Cerebellar cortex (tissue), 1 donor: ENCODE measurements around the gene OMP.

ENCODE experiments used
- DNase-seq: peaks from one replicate; pipeline ENCODE4 v3.0.0-alpha.2; 2015; ENCODE audit warnings: low spot score

The OMP gene

GRCh38 chr11:77140231-77140851 lies 37.7 kb downstream of the OMP start:
- DNase-seq: no peak

DNA sequence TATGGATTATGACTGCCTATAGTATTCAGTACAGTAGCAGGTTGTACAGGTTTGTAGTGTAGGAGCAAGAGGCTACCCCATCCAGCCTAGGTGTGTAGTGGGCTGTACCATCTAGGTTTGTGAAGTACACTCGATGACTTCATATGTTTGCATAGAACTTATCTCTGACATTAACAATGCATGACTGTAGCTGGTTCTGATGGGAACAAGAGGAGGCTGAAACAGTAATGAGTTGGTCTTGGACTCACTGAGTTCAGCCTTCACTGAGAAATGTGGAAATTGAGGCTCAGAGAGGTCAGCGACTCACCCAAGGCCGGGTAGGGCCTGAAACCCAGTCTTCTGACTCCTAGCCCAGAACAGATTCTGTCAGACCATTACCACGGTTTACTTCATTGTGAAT lies 38.4 kb downstream of the OMP start:
- no peak for DNase-seq

- no peak for DNase-seq
These were observed 38.8 kb downstream of the OMP start for GRCh38 chr11:77141475-77141874.

DNA sequence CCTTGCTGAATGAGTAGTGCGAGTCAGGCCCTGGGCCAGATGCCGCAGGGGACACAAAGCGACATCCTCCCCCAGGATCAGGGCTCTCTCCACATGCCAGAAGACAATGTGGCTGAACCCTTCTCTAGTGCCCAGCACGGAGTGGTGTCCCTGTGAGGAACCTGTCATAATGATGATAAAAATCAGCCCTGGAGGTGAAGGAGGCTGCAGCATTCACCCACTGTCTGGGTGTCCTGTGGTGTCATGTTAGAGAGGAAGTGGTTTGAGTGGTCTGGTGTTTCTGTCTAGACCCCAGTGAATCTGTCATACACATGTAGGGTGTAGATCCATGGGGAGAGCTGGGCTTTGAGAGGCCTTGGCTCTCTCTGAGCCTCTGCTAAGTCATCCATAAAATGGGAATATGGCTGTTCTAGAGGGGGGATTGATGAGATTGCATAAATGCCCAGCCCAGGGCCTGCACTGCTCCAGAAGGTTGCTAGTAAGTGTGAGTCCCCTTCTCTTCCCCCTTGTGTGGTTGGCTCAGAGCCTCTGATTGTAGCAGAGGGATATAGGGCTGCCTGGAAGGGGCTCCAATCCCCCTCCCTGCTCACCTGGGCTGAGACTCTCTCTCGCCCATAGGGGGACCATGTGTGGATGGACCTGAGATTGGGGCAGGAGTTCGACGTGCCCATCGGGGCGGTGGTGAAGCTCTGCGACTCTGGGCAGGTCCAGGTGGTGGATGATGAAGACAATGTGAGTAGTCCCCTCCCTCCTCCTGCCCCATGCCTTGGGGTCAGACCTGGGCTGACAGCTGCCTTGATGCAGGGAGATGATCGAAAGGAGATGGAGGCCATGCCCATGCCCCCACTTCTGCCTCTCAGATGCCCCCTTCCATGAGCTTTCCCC lies 39.7 kb downstream of the OMP start:
- no peak for DNase-seq

GRCh38 chr11:77143405-77144020 lies 40.9 kb downstream of the OMP start:
- DNase-seq: no peak

DNA sequence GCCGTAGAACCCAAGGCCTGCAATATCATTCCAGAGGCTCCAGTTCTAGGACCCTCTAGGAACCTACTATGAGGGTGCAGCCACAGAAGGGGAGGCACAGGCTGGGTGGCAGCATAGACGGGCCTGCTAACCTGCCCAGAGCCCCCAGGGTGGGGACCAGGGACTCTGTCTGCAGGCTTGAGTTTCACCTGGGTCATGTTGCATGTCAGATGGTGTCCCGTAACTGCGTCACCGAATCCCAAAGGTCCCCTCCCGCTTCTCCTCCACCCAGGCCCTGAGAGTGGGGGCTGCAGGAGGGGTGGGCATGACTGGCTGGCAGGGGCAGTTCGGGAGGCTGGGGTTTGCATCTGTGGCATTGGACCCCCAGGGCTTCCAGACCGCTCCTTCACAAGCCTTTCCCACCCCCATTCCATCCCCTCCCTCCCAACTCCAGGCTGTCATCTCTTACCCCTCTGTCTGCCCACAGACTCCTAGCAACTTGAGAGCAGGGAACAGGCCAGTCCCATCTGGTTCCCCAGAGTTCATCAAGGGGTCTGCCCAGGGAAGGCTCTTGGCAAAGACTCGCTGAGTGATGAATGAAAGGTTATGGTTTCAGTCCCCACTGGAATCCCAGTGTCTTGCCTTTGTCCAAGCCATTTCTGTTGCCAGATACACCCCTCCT lies 41.7 kb downstream of the OMP start:
- DNase-seq: no peak

DNA sequence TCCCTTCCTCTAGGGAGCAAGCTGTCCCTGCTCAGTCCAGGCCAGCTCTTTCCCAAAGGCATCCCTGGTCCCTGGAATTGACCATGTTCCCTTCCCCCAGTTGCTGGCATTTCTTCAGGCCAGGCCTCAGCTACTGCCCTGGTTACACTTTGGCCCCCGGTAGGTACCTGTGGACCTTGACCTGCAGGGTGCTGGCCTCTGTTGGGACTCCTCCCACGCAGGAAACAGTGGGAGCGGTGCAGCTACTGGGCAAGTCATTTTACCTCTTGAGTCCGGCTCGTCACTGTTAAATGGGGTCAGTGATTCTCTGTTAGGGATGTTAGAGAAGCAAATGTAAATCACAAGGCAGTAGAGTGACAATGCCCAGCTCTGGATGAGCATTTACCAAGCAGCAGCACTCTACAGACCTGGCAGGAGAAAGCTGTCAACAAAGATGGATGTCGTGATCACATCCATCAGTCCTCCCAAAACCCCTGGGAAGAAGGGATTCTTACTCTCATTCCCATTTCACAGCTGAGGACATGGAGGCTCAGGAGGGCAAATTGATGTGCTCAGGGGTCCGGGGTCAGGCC lies 42.3 kb downstream of the OMP start:
- no peak for DNase-seq

DNA sequence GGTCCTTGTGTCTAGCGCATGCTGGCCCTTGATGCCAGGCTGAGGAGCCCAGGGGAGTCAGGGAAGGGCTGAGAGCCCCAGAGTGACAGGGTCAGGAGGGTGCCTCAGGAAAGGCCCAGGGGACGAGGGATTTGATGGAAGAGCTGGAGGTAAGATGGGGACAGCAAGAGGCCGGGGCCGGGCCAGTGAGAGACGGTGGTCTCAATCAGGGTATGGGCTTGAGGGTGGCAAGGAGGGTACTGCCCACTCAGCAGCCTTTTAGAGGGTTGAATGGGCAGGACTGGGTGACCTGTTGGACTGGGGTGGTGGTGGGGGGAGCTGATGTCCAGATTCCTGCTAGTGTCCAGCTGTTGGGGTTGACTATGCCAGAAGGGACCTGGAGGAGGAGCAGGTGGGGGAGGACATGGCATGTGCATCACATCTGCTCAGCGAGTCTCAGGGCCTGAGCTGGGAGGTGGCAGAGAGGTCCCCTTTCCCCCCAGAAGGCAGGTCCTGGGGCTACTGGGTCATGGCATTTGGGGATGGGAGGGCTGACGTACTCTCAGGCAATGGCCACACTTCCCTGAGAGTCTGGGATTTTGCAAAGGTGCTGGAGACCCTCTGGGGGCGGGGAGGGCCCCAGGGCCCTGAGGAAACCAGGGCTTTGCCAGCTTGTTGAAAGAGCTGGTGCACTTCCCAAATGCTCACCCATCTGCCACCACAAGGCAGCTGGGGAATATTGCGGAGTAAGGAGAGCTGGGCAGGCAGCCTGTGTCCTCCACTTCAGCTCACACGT lies 43.8 kb downstream of the OMP start:
- DNase-seq: peak; percentile 49

DNA sequence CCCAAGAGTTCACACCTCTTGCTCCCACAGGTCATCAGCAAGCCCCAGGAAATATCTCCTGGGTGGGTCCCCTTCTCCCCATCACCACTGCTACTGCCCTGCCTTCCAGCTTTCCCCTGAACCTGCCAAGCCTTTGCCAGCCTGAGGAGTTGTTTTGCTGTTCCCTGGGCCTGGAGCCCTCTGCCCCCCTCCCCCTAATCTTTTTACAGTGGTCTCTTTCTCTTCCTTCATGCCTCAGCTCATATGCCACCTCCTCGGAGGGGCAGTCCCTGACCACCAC lies 44.3 kb downstream of the OMP start:
- no peak for DNase-seq

GRCh38 chr11:77147668-77148321 lies 45.2 kb downstream of the OMP start:
- no peak for DNase-seq

DNA sequence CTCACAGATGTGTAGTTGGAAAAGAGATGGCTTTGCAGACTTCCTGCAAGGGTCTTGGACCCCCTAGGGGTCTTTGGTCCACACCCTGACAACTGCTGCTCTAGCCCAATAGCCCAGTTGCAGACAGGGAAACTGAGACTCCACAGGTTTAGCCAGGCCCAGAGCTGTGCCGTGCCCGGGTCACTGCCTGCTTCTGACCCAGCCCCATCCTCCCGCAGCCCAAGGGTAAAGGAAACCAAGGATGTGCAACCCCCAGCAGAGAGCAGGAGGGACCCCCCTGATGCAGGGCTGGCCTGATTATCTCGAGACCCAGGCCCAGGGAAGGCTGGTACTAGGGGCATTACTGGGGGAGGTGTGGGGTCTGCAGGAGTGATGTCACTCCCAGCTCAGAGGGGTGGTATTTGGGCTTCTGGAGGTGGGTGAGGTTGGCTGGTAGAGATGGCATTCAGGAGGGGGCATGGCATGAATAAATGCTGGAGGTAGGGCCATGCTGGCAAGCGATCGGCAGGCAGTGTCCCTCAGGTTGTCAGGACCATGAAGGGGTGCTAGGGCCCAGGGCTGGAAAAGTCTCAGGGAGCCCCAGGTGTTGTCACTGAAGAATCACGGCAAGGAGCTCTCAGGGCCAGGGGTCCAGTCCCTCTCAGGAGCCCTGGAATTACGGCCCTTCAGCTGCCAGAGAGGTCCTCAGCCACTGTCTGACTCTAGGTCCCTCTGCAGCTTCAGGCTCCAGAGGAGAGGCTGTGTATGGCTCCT lies 46.5 kb downstream of the OMP start:
- DNase-seq: no peak

- no peak for DNase-seq
These were observed 47.2 kb downstream of the OMP start for GRCh38 chr11:77149716-77150392.

GRCh38 chr11:77150836-77151235 lies 48.2 kb downstream of the OMP start:
- no peak for DNase-seq

DNA sequence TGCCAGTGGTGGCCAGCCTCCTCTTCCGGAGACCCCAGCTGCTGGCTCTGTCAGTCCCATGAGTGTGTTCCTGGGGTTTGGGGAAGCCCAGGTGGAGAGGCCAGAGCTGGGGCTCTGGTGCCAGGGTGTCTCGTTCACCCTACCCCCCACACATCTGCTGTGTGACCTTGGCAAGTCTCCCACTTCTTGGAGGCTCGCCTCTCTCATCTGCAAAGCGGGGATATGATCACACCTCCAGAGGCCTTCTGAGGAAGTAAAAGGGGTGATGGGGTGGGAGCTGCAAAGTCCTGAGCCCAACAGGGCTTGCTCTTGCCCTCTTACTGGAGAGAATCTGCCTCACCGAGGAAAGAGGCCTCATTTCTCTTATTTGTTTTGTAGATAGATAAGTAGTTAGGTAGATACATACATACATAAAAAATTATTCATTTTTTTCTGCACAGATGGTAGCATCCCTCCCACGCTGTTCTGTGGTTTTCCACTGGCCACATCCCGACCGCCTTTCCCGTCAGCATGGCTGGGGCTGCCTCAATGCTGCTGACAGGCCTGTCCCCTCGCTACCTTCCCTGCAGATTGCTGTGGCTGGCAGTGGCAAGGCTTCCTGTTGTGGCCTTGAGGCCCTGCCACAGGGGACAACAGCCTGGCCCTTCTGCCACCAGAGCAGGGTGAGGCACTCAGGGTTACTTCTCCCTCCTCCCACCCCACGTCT lies 49.3 kb downstream of the OMP start:
- peak; percentile 21 for DNase-seq

DNA sequence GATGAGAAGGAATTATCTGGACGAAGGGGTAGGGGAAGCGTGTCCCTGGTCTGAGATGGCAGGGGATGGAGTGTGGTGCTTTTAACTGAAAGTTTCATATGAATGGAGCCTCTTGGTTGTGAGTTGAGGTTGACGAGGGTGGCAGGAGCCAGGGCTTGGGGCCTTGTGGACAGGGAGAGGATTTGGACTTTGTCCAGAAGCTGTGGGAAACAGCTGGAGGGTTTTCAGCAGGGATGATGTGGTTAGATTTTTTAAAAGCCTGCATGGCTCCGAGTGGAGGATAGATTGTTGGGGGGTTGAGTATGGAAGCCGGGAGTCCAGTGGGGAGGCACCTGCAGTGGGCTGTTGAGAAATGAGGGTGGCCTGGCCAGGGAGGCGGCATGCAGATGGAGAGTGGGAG lies 50.2 kb downstream of the OMP start:
- DNase-seq: no peak
